Heart right ventricle (tissue), 16 donors: ENCODE measurements around the gene GMDS. TPM values are rescaled to one million over a fixed set of nuclear protein-coding genes. Genes with fewer than 3 reads are reported as not detected.

Source experiments
- ATAC-seq, 8 donors: fragments of 200-7000 bp; cut with Tn5 transposase; one replicate each; pipeline ENCODE4 v1.9.1; 2020; ENCODE audit warnings: mild to moderate bottlenecking in 8 of 8, moderate library complexity in 8 of 8, moderate number of reproducible peaks in 1 of 8
- DNase-seq, 2 donors: peaks; one replicate each; pipeline ENCODE4 v3.0.0-alpha.2; 2020
- H3K27ac ChIP-seq, 10 donors: fragments of 200-600 bp; sonication (generic) in 2 of 10; one replicate each; pipeline versions ENCODE4 v1.5.0 to v1.8.0; 2020 to 2022; ENCODE audit warnings: mild to moderate bottlenecking in 3 of 10
- H3K27me3 ChIP-seq, 7 donors: fragments of 200-600 bp; one replicate each; pipeline ENCODE4 v1.8.0; 2021 to 2022; ENCODE audit warnings: mild to moderate bottlenecking in 2 of 7
- H3K36me3 ChIP-seq, 9 donors: fragments of 200-600 bp; sonication (generic) in 1 of 9; one replicate each; pipeline versions ENCODE4 v1.5.0 to v1.8.0; 2020 to 2022; ENCODE audit warnings: mild to moderate bottlenecking in 2 of 9
- H3K4me1 ChIP-seq, 9 donors: fragments of 200-600 bp; sonication (generic) in 1 of 9; one replicate each; pipeline versions ENCODE4 v1.5.0 to v1.8.0; 2020 to 2022; ENCODE audit warnings: mild to moderate bottlenecking in 4 of 9
- H3K4me3 ChIP-seq, 10 donors: fragments of 200-600 bp; sonication (generic) in 2 of 10; one replicate each; pipeline versions ENCODE4 v1.5.0 to v1.8.0; 2020 to 2022; ENCODE audit warnings: mild to moderate bottlenecking in 7 of 10, moderate library complexity in 2 of 10
- H3K9me3 ChIP-seq, 11 donors: fragments of 200-600 bp in 10 of 11; sonication (generic) in 2 of 11; one replicate each; pipeline versions ENCODE4 v1.5.0 to v1.8.0; 2013 to 2022; ENCODE audit warnings: mild to moderate bottlenecking in 2 of 11, control low read depth in 1 of 11, moderate library complexity in 1 of 11
- WGBS, 2 donors: extraction: QIAGEN DNeasy Blood & Tissue Kit; methylation state at CpG; one replicate each; pipeline ENCODE4 v1.1.7; 2013; ENCODE audit warnings: inconsistent platforms in 1 of 2; 5-methylcytosine and 5-hydroxymethylcytosine counted together
- intact Hi-C, 10 donors: fragments of 100-400 bp; cut with DNase I; formaldehyde crosslinking; loops; one replicate each; pipeline versions ENCODE4 v1.11.1 to v1.14.2; 2022
- polyA plus RNA-seq, 2 donors: library from polyadenylated mRNA; stranded (reverse); fragments of 200-250 nt; gene quantifications; one replicate each; pipeline ENCODE4 v1.2.3, GENCODE V29; 2013
- total RNA-seq, 10 donors: library from RNA; stranded (reverse); fragmentation: NEBNext Ultra II Directional in 3 of 10; extraction: Animal tissue kit (Norgen Biotek cat#: 25700) in 3 of 10; gene quantifications; one replicate each; pipeline versions ENCODE4 v1.2.1 to v1.2.4, GENCODE V29; 2021 to 2023
- TF ChIP-seq, protein P1 (sequence below), 9 donors: fragments of 200-600 bp; sonication (generic) in 2 of 9; IDR thresholded peaks; one replicate each; pipeline versions ENCODE4 v1.5.0 to v1.8.0; 2021 to 2022; ENCODE audit warnings: antibody characterized with exemption in 9 of 9, mild to moderate bottlenecking in 5 of 9, moderate library complexity in 1 of 9
- donor health status: Arrhythmogenic right ventricular cardiomyopathy.
- donor health status: ischemic (EF 13 %, LVEDD 7.1; RV severe dilation, severe dysfunction).
- donor health status: healthy with polysubstance abuse.
- donor health status: DM: no; HTN: yes; CAD: no.
- donor health status: DM: no; HTN: no; CAD: no.
- donor health status: ischemic (EF 25% LVEDD 6.9; RV normal size, moderate dysfunction).
- donor health status: ischemic (EF 25% LVEDD 5.7; RV mildly dilated, moderate dysfunction).
- donor health status: healthy.
- donor health status: DM: yes; HTN: yes; CAD: no.
- donor health status: Ischemic cardiomyopathy.
- donor health status: ischemic (EF 35%, LVEDD 5.7; RV mildly dilated, moderate dysfunction).
- donor health status: nonischemic (EF 11% LVEDD 7.7; RV severe dilation, severe dysfunction).
- donor health status: DM: yes; HTN: yes; CAD: no.
- donor health status: PGD.
- donor health status: ischemic (EF 29% LVEDD 5.4; RV normal size, mild dysfunction).
- donor health status: nonischemic (EF 23%, LVEDD 6.1; RV moderate dilation, normal function).

GMDS gene
- total and polyA plus RNA-seq, 12 donors = 5.0 to 10.6 (median 6.9) TPM

DNA sequence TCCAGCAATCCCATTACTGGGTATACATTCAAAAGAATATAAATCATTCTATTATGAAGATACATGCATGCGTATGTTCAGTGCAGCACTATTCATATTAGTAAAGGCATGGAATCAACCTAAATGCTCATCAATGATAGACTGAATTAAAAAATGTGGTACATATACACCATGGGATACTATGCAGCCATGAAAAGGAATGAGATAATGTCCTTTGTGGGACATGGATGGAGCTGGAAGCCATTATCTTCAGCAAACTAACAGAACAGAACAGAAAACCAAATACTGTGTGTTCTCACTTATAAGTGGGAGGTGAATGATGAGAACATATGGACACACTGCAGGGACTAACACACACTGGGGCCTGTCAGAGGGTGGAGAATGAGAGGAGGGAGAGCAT is 261.6 kb downstream of the GMDS start:
- Histone ChIP-seq H3K4me3 (no peak overlapping the region), H3K36me3 (no peaks in the 10 kb centered on the region), H3K27me3 (no peaks in the 10 kb centered on the region), H3K27ac (no peak overlapping the region), H3K9me3 (peaks cover 0 to 70% (median 14%) of the 10 kb centered on the region in 11 donors), H3K4me1 (no peaks in the 10 kb centered on the region)
- DNase-seq (no peak), ATAC-seq (no peak)
- intact Hi-C loops = no loop called here
- 93 to 95% methylated on average over 1 of the region's 1 CpG for WGBS, 2 donors
- TF ChIP-seq, protein P1, sequence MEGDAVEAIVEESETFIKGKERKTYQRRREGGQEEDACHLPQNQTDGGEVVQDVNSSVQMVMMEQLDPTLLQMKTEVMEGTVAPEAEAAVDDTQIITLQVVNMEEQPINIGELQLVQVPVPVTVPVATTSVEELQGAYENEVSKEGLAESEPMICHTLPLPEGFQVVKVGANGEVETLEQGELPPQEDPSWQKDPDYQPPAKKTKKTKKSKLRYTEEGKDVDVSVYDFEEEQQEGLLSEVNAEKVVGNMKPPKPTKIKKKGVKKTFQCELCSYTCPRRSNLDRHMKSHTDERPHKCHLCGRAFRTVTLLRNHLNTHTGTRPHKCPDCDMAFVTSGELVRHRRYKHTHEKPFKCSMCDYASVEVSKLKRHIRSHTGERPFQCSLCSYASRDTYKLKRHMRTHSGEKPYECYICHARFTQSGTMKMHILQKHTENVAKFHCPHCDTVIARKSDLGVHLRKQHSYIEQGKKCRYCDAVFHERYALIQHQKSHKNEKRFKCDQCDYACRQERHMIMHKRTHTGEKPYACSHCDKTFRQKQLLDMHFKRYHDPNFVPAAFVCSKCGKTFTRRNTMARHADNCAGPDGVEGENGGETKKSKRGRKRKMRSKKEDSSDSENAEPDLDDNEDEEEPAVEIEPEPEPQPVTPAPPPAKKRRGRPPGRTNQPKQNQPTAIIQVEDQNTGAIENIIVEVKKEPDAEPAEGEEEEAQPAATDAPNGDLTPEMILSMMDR (IDR thresholded peaks at IDR 0.05) = no peak

DNA sequence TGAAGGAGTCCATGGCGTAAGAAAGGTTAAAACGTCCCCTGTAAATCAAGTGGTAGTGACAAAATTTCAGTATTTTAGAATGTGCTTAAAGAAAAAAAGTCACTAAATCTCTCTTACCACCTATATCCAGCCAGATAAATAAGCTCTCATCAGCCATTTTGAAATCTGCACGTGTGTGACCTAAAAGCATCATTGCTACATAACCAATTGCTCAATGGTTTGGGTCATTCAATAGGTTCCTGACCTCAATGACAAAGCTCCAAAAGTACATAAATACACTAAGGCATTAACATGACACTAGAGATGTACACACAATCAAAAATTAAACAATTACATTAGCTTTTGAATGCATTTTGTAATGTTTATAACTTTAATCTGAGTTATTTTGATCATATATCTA is 272.4 kb downstream of the GMDS start:
- intact Hi-C loops = no loop called here
- no peak for ATAC-seq

DNA sequence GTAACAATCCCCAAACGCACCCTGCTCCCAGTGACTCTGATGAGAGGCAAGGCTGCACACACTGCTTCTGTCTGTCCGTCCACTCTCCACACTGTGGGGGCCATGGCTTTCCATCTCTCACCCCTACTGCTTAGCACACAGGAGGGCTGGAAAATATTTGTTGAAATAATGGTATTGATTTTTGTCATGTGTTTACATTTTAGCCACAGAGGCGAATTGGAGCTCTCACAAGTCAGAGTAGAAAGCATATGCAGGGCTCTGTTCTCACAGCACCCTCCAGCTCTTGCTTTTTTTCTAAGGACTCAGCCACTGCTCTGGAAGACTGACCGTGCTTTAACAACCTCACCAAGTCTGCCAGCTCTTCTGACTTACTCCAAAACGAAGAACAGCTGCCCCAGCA is 273.8 kb downstream of the GMDS start:
- intact Hi-C loops = no loop called here
- no peak for DNase-seq
- no peak overlapping the region for H3K27ac ChIP-seq
- ATAC-seq = no peak
- H3K4me1 ChIP-seq = peaks cover 0 to 14% (median 0%) of the 10 kb centered on the region in 9 donors
- WGBS, 2 donors = 80 to 92% methylated on average over 5 of the region's 5 CpGs
- H3K9me3 ChIP-seq = no peaks in the 10 kb centered on the region
- H3K27me3 ChIP-seq = no peaks in the 10 kb centered on the region
- H3K4me3 ChIP-seq = no peak overlapping the region
- TF ChIP-seq, protein P1 (IDR thresholded peaks at IDR 0.05) = no peak
- H3K36me3 ChIP-seq = no peaks in the 10 kb centered on the region

More for the DNA sequence above, 272.4 kb downstream of the GMDS start:
- Histone ChIP-seq H3K4me1 (peaks cover 0 to 14% (median 0%) of the 10 kb centered on the region in 9 donors), H3K9me3 (no peaks in the 10 kb centered on the region), H3K36me3 (no peaks in the 10 kb centered on the region), H3K4me3 (no peak overlapping the region), H3K27ac (no peak overlapping the region), H3K27me3 (no peaks in the 10 kb centered on the region)
- 95 to 97% methylated on average over 3 of the region's 3 CpGs for WGBS, 2 donors
- no peak for DNase-seq
- TF ChIP-seq, protein P1 (IDR thresholded peaks at IDR 0.05) = no peak

DNA sequence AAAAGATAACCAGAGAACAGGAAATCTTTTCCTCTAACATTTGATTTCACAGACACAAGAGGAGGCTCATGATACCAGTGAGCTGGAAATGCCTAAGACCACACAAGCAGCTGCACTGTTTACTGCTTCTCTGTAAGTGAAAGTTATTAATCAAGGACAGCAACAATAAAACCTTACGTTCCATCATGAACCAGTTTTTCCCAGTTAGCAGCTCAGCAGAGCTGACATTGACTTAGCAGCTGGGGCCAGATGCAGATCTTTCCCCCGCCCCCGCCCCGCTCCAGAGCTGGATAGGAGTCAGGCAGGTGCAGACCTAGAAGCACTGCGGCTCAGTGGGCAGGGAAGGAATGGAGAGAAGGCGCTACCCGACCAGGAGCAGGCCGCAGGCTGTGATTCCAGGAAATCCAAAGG is 275.2 kb downstream of the GMDS start:
- no peaks in the 10 kb centered on the region for H3K36me3 ChIP-seq
- no peak for DNase-seq
- 80 to 85% methylated on average over 8 of the region's 8 CpGs for WGBS, 2 donors
- peak overlapping the region in 1 of 10 donors; percentile 11 for H3K27ac ChIP-seq
- H3K4me3 ChIP-seq = no peak overlapping the region
- H3K9me3 ChIP-seq = no peaks in the 10 kb centered on the region
- intact Hi-C loops = no loop called here
- TF ChIP-seq, protein P1 (IDR thresholded peaks at IDR 0.05) = no peak
- H3K27me3 ChIP-seq = no peaks in the 10 kb centered on the region
- peaks cover 0 to 17% (median 0%) of the 10 kb centered on the region in 9 donors for H3K4me1 ChIP-seq
- ATAC-seq = no peak
